GM21529 (cell line): ENCODE data around the gene BCR.

Experiments used
- ATAC-seq: cut with Tn5 transposase; IDR thresholded peaks from one replicate; pipeline ENCODE4 v1.9.1; 2021; ENCODE audit not compliant: unreplicated experiment

BCR gene

DNA sequence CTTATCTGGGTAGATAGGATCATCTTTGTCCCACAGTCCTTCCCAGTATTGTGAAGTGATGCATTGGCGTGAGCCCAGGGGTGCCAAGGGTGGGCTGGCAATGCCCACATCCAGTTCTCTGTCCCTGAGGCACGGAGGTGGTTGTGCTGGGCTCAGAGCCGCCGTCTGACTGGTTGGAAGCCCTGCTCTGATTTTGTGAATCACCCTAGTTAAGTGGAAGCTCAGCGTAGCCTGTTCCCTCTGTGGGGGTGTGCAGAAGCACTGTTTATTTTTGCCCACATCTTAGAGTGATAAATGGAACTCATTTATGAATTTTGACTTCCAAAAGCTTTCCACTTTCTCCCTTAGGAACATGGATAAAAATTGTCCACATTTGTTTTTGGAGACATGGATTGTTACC lies 13.6 kb downstream of the BCR start:
- no peak for ATAC-seq

DNA sequence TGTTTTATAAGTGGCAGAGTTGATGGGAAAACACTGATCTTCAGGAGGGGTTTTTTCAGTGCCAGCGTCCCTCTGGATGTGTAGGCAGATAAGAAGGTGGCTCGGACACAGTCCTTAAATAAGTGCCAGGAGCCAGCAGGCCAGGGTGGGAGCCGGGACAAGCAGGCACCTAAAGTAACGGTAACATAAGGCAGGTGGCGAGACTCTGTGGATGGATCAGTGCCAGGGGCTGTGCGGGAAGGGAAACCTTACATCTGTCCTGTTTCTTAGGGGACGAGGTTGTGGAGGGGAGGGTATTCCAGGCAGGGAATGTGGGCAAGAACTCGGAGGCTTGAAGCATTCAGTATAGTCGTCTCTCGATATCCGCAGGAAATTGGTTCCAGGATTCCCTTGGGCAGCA lies 15.9 kb downstream of the BCR start:
- ATAC-seq = no peak

DNA sequence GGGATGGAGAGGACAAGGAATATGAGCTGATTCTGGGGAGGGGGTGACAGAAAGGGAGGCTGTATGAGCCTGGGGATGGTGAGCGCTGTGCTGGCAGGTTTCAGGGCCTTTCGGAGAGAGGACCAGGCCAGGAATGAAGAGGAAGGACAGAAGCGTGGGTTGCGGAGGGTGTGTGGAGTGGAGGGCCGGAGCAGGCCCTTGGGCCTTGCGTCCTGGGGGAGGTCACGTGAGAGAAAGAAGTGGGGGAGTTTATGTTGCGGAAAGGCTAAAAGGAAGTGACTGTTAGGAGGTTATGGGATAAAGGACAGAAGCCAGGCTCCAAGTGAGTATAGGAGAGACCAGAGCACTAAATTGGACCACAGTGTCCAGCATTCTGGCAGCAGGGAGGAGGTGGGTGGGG lies 17.5 kb downstream of the BCR start:
- no peak for ATAC-seq

DNA sequence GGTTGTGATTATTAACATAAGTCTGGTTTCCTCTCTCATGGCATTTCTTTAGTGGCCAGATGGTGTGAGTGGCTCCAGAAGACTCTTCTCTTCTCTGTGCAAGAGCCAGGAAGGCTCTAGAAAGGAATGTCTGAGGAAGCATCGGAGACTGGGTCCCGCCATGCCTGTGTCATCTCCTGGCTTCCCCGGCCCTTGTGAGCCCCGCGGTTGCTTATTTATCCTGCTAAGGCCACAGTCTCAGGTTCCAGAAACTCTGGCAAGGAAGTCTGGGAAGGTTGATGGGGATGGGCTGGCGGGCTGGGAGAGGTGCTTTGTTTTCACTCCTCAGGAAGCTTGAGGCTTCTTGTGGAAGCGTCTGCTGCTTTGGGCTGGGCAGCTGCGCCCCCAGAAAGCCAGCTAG lies 18.9 kb downstream of the BCR start:
- ATAC-seq = no peak

DNA sequence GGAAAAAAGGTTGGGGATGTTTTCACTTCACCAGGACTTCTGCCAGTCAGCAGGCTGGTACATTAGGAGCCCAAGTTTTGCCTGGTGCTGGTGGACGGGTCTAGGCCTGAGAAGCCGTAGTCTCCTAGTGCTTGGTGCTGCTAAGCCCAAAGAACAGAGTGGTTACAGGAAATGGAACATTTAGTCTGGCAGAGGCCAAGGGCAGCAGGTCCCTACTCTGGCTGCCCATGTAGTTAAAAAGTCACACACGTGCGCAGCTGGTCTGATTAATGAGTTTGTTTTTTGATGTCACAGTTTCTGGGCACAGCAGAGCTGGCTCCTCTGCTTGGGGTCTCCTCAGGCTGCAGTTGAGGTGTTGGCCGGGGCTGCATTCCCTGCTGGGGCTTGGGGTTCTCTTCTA lies 20.6 kb downstream of the BCR start:
- no peak for ATAC-seq

DNA sequence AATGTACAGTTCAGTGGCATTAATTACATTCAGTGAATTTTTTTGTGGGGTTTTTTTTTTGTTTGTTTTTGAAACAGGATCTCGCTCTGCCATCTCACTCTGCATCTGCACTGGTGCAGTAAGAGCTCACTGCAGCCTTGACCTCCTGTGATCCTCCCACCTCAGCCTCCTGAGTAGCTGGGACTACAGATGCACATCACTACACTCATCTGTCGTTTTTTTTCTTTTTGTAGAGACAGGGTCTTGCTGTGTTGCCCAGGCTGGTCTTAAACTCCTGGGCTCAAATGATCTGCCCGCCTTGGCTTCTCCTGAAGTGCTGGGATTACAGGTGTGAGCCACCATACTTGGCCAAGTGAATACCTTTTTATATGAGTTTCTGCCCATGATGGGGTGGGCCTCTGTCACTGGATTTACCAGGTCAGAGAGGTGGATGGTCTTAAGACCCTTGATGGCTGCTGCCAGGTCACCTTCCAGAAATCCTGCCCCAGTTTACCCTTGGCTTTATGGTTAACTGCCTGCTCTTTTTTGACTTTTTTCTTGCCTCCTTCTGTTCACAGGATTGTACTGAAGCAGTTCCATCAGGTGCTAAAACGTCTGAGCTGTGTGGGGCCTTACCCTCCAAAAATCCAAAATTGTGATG lies 22.6 kb downstream of the BCR start:
- ATAC-seq = no peak

DNA sequence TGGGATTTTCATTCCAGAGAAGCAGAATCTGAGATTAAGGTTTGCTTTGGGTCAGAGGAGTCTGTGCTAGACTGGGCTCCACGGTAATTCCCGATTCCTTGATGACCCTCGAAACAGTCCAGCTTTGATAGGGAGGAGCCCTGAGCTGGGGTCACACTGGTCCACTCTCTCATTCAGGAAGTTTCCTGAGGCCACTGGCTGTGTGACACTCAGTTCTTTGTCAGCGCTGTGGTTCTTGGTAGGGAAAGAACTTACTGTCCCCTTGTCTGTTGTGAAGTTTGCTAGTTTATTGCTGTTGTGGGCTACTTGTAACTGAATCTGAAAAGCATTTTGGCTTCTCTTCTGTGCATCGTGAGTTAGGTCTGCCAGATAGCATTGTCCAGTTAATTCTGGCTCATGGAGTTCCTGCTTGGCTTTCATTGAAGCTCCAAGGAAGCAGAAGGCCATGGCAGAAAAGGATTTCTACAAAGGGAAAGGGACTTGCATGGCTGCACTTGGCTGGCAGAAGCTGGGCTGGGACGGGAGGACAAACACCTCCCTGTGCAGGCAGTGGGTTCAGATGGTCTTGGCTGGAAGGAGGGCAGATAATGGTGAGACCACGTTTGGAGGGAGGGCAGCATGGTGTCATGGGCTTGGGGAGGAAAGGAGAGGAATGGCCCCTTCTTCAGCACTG lies 23.3 kb downstream of the BCR start:
- ATAC-seq = no peak

DNA sequence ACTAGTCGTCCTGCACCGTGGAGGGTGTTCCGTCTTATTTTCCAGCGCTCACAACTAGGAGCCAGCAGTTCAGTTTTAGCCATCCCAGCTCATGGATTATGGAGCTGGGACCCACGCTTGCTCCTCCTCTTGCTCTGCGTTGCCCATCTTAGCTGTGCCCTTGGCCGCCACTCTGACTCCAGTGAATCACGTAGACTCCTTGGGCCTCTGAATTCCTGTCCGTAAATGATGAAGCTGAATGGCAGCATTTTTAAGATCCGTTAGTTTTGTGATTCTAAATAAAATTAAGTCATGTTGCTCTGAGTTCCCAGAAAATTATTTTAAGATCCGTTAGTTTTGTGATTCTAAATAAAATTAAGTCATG lies 23.8 kb downstream of the BCR start:
- no peak for ATAC-seq

DNA sequence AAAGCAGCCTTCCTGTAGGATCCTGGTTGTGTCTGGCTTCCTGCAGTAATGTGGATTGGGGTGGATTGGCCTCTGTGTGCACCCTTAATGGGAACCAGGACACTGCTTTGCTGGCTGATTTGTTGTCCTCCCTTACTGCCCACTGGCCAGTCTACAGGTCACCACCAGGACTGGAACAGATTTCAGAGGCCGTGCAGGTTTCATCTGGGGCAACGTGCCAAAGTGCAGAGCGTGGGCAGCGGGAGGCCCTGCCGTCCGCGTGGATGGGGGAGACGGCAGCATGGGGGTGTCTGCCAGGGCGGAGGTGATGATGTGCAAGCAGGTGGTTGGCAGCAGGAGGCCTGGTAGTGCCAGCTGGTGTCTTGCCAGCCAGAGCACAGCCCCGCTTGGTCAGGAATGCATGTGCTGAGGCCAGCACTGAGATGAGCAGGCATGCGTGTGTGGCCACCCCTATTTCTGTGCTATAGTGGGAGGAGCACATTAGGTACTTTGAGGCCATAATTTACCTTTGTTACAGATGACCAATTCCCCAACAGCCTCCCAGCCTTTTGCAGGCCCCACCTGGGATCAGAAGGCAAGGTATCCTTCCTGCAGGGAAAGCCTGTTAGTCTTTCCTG lies 24.3 kb downstream of the BCR start:
- ATAC-seq = no peak

DNA sequence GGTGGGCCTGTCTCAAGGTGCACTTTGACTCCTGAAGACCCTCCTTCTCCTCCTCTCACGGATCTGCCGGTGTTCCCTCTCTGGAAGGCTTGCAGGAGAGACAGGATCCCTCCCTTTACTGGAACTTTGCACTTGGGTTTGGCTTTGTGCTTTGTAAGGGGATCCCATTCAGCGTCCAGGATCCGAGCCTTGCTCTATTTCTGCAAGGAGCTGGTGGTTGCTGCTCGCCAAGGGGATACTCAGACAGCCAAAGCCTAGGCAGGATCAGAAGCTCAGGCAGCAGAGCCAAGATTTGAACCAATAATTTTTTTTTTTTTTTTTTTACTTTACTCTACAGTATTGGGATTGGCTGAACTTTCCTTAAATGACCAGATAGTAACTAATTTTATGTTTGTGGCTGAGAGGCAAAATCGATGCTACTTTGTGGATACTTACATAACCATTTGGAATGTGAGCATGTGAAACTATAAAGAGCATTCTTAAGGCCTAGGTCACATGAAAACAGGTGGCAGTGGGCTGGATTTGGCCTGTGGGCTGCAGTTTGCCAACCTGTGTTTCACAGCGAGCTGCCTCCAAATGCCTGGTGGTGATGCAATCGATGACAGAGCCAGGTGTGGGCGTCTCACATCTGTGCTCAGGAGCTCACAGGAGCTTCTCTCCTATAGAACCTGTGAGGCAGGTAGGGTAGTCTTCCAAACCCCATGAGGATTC lies 25.2 kb downstream of the BCR start:
- ATAC-seq = no peak

DNA sequence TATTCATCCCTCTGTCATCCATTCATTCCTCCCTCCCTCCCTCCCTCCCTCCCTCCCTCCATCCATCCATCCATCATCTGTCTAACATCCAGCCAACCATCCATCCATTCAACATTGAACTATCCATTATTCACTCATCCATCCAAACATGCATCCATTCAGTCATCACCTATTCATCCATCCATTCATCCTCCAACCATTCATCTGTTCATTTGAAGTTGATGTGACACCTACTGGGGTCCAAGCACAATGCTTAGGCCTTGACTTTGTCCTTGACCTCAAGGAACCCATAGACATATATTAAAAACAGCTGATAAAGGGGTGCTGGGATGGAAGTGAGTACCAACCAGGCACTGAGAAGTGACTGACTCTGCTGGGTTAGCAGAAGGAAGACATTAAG lies 26.6 kb downstream of the BCR start:
- no peak for ATAC-seq

DNA sequence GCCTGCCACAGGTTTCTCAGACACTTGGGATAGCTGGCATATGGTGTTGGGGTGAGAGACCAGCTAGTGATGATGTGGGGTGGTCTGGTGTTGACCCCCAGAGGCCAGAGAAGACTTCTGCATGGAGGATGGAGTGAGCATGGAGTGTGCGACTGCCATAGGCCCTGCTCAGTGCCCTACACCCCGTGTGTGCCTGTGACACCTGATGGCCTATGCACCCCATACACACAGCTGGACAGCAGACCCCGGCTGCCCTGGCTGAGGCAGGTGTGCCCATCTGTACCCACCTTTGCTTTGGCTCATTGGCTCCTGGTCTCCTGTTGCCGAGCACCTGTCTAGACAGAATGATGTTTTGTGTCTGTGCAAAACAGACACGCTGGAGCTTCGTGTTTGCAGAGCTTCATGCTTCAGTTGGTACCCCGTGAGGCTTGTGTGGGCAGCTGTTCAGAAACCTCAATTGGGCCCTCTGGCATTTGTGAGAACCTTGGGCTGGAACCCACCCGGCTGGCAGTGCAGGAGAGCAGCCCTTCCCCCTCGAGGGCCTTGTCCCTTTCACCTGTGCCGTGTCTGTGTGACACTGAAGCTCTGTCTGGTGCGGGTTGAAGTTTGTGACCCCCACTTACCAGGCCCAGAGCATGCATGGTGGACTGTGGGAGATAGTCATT lies 27.6 kb downstream of the BCR start:
- no peak for ATAC-seq

DNA sequence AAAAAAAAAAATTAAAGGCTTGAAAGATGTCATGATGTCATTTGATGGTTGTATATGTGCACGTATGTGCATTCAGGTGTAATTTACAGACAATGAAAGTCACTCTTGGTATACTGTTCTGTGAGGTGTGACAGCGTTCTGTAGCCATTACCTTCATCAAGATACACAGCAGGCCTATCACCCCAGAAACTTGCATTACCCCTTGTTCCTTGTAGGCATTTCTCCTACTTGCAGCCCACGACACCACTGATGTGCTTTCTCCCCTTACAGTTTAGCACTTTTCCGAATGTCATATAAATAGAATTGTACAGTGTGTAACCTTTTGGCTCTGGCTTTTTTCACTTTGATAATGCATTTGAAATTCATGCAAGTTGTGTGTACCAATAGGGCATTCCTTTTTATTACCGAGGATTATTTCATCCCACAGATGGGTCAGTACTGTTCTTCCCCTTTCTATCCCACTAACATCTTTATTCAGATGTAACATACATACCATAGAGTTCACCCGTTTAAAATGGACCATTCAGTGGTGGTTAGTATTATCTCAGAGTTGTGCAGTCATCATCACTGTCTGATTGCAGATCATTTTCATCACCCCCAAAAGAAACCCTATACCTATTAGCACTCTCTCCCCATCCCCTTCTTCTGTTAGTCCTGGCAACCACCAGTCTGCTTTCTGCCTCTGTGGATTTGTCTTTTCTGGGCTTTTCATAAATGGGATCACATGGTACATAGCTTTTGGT lies 30.3 kb downstream of the BCR start:
- ATAC-seq = no peak

DNA sequence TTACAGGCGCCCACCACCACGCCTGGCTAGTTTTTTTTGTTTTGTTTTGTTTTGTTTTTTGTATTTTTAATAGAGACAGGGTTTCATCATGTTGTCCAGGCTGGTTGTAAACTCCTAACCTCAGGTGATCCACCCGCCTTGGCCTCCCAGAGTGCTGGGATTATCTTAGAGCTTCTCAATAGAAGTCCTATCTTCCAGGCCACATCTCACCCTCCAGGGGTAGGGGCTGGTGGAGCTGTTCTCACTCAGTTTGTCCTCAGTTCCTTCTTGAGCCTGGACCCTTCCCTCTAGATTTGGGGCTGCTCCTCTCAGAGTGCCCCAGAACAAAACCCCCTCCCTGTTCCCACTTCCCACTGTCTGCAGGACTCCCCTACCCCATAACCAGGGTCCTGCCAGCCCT lies 31.3 kb downstream of the BCR start:
- no peak for ATAC-seq

DNA sequence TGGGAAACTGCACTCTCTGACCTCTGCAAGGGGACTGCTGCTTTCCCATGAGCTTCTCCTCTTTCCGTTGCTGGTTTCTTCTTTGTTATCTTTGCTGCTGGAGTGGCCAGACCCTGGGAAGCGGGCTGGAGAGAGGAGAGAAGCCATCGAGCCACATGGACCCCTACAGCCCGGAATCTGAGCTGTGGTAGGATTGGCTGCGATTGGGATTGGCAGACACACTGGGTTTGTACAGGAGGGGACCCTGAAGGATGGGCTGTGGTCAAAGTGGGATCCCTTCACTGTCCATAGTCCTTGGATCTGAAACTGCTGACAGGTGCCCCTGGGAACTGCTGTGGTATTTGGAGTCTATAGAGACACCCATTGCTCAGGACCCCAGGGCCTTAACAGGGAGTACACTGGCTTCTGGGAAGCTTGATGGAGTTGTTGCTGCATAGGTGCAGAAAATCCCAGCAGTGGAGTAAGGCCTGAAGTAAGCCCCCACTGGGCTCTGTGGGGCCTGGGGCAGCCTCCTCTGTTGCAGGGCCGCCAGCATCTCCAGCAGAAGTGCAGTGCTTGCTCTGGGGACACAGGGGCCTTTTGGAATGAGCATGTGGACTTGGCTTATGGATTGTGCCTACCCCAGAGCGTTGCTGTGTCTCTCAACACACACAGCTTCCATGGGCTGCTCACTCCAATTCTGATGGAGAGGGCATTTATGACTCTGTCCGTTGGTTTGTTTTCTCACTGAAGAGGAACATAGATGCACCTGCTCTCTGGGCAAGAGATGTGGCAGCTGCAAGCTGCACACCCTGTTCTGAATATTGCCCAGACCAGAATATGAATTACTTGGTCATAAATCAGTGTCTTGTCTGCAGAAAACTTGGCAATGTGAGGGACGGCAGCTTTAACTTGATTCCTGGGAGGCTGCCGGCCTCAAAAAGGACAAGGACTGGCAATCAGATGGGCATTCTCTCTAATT lies 32.0 kb downstream of the BCR start:
- no peak for ATAC-seq

DNA sequence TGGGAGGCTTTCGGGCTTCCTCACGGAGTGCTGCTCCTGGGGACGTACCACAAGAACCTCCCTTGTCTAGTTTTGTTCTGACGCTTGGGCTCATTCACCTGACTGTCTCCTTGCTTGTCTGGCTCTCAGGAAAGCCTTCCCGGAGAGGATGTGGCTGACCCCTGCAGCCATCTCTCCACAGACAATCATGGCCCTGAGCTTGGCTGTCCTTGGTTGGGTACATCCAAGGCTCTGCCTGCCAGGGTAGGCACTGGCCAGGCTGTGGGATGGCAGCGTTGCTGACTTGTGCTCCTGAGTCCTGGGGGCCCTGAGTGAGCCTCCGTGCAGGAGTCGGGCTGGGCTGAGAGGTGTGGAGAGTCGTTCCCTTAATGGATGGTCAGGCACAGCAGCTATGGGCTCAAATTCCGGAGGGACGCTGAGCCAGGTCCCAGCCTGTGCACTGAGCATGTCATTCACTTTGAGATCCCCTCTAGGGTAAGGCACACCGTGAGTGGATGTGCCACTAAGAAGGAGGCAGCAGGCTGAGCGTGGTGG lies 32.8 kb downstream of the BCR start:
- ATAC-seq = no peak

DNA sequence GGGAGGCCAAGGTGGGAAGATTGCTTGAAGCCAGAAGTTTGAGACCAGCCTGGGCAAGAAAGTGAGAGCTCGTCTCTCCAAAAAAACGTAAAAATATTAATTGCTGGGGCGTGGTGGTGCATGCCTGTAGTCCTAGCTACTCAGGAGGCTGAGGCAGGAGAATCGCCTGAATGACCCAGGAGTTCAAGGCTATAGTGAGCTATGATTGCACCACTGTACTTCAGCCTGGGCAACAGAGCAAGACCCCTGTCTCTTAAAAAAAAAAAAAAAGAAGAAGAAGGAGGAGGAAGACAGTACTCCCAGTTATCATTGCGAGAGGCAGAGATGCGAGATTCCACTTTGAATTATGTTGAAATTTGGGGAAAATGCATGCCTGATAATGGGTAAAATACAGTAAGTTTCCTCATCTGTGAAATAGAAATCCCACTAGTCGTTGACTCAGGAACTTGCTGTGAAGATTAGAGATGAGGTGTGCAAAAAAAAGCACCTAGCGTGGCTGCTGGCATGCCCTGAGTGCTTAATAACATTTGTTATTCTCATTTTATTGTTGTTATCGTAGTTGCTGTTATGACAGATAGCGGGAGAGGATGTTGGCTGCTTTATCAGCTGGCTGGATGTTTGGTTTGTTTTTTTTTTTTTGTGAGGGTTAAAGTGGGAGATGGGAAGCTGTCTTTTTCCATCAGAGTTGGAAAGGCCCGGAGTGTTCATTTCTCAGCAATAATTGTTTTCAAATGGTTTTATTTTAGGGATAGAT lies 33.4 kb downstream of the BCR start:
- ATAC-seq = no peak

DNA sequence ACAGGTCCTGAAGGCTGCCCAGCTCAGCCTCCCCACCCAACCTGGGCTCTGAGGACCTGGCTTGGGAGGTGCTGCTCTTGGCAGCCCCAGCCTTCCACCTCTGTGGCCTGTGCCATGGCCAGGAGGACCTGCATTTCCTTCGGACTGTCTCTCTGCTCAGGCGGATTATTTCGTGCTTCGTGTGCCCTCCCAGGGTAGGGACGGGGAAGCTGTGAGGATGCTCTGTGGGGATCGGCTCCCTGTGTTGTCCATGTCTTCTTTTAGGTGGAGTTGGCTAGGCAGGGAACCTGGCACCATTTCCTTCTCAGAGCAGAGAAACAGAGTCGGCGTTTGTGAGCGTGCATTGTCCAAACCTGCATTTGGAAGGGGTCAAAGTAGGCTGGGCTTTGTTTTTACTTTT lies 34.1 kb downstream of the BCR start:
- ATAC-seq = no peak
